ENCODE data around the gene CALD1.

Gene CALD1

DNA sequence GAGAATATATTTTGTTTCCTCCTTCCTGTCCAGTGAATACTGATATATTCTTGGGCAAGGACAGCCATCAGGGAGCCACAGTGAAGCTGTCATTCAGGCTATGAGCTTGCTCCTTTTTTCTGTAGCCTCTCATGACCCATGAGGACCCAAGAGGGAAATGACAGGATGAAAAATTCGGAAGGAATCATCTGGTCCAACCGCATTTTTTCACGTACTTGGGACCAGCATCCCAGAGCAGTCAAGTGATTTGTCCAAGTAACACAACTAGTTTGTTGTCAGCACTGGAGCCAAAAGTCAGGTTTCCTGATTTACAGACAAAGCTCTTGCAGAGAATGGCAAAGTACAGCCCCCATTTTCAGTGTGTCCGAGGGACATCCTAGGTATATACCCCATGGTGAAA lies 159.7 kb downstream of the CALD1 start:
- no peaks in the 10 kb centered on the region for H3K9me3 ChIP-seq
- no peaks in the 10 kb centered on the region for H3K4me1 ChIP-seq (ENCODE audit: control insufficient read depth in 1 of 2, insufficient read depth in 1 of 2, low read depth in 1 of 2, low read length in 1 of 2)
- no peaks in the 10 kb centered on the region for H3K27me3 ChIP-seq
- H3K4me3 ChIP-seq (ENCODE audit: low read depth in 1 of 2, low read length in 1 of 2): no peak overlapping the region
- TF ChIP-seq, protein P1, sequence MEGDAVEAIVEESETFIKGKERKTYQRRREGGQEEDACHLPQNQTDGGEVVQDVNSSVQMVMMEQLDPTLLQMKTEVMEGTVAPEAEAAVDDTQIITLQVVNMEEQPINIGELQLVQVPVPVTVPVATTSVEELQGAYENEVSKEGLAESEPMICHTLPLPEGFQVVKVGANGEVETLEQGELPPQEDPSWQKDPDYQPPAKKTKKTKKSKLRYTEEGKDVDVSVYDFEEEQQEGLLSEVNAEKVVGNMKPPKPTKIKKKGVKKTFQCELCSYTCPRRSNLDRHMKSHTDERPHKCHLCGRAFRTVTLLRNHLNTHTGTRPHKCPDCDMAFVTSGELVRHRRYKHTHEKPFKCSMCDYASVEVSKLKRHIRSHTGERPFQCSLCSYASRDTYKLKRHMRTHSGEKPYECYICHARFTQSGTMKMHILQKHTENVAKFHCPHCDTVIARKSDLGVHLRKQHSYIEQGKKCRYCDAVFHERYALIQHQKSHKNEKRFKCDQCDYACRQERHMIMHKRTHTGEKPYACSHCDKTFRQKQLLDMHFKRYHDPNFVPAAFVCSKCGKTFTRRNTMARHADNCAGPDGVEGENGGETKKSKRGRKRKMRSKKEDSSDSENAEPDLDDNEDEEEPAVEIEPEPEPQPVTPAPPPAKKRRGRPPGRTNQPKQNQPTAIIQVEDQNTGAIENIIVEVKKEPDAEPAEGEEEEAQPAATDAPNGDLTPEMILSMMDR (IDR thresholded peaks at IDR 0.05): no peak
- no peaks in the 10 kb centered on the region for H3K36me3 ChIP-seq
- no peak overlapping the region for H3K27ac ChIP-seq

DNA sequence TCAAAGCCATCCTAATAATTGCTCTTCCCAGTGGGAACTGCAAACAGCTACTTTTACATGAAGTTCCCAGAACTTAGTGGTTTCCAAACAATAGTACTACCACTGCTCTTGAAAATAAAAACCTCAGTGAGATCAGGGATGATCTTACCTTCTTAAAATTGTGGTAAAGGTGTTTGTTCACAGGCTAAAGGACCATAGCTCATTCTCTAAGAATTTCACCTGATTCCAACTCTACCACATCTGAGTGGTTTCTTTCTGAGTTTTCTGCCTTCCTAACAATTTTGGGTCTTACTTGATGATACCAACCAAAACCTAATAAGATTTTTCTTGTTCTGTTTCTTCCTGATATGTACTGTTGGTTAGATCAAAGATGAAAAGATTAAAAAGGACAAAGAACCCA lies 161.3 kb downstream of the CALD1 start:
- no peak overlapping the region for H3K4me3 ChIP-seq (ENCODE audit: low read depth in 1 of 2, low read length in 1 of 2)
- H3K36me3 ChIP-seq: no peaks in the 10 kb centered on the region
- no peaks in the 10 kb centered on the region for H3K4me1 ChIP-seq (ENCODE audit: control insufficient read depth in 1 of 2, insufficient read depth in 1 of 2, low read depth in 1 of 2, low read length in 1 of 2)
- TF ChIP-seq, protein P1 (IDR thresholded peaks at IDR 0.05): no peak
- no peaks in the 10 kb centered on the region for H3K9me3 ChIP-seq
- no peak overlapping the region for H3K27ac ChIP-seq
- H3K27me3 ChIP-seq: no peaks in the 10 kb centered on the region

DNA sequence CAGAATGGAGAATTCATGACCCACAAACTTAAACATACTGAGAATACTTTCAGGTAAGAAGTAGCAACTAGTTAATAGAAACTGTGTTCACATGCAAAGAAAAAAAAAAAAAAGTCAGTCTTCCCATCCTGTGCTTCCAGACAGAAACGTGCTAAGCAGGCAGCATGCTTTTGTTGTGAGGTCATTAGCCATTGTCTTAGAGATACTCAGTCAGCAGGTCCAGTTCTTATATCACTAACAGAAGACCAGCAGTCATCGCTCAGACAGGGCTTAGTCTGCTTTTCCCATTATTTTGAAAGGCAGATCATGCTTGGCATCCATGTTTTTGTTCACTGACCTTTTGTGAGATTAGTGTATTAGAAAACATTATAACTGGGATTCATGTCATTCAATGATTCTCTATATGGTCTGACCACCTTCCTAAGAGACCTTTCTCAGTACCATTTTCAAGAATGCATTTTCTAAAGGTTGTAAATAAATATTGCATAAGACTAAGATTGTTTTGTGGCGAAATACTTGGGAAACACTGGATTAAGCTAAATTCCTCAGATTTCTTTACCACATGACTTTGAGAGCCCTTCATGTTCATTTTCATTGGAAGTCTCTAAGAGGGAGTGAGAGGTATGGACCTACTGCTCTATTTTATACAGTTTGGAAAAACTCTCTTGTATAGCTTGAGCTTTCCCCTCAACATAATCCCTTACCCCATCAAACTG lies 161.9 kb downstream of the CALD1 start:
- Histone ChIP-seq H3K27me3 (no peaks in the 10 kb centered on the region), H3K9me3 (no peaks in the 10 kb centered on the region), H3K4me1 (ENCODE audit: control insufficient read depth in 1 of 2, insufficient read depth in 1 of 2, low read depth in 1 of 2, low read length in 1 of 2) (no peaks in the 10 kb centered on the region), H3K36me3 (no peaks in the 10 kb centered on the region), H3K4me3 (ENCODE audit: low read depth in 1 of 2, low read length in 1 of 2) (no peak overlapping the region), H3K27ac (no peak overlapping the region)
- TF ChIP-seq, protein P1 (IDR thresholded peaks at IDR 0.05): no peak

DNA sequence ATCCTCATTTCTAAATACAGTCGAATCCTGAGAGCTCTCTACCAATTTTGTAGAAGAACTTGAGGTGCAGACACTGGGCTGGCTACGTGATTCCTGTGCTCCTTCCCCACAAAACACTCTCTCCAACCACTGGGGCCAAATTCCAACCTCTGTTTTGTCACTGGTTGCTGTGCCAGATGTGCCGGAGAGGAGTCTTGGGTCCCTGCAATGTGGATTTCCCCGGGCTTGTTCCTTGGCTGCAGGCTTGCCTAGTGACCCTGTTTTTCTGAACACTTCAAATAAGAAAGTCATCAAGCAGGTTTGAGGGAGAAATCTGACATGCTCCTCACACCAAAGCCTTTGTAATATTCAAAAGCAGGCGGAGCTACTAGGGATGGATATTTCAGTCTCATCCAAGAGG lies 162.5 kb downstream of the CALD1 start:
- H3K36me3 ChIP-seq: no peaks in the 10 kb centered on the region
- H3K27ac ChIP-seq: no peak overlapping the region
- no peaks in the 10 kb centered on the region for H3K9me3 ChIP-seq

DNA sequence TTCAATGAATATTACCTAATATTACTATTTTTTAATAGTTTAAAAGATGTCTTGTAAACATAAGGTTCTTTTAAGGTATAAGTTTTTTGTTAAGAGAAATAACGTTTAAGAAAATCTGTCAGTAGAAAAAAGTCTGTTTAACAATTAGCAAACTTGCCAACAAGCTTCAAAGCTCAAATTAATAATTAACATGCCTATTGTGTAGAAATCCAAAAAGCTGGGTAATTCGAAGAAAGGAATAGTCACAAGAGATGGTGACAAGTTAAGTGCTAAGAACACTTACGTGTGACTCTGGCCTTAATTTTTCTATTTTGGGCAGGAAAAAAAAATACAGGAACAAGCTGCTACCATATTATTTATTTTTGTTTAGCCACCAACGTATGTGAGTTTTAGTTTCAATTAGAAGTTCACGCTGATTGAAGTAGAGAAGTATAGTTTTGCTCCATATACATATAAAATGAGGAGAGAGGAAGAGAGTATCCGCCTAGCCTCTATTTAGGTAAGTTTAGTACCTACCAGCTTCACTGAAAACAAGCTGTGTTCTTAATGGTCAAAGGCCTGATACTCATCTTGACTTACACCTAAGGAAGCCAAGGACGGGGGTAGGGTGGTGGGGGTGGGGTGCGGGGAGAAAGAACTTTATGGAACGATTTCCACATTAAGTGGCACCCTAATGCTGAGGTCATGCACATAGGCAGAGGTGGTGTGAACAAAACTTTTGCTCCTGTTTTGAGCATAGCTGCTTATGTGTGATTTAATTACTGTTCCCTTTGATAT lies 163.4 kb downstream of the CALD1 start:
- TF ChIP-seq, protein P1 (IDR thresholded peaks at IDR 0.05): no peak
- H3K27me3 ChIP-seq: no peaks in the 10 kb centered on the region
- no peaks in the 10 kb centered on the region for H3K9me3 ChIP-seq
- no peak overlapping the region for H3K27ac ChIP-seq
- H3K4me3 ChIP-seq (ENCODE audit: low read depth in 1 of 2, low read length in 1 of 2): no peak overlapping the region
- no peaks in the 10 kb centered on the region for H3K36me3 ChIP-seq
- H3K4me1 ChIP-seq (ENCODE audit: control insufficient read depth in 1 of 2, insufficient read depth in 1 of 2, low read depth in 1 of 2, low read length in 1 of 2): no peaks in the 10 kb centered on the region

More for the DNA sequence above, 162.5 kb downstream of the CALD1 start:
- Histone ChIP-seq H3K4me1 (ENCODE audit: control insufficient read depth in 1 of 2, insufficient read depth in 1 of 2, low read depth in 1 of 2, low read length in 1 of 2) (no peaks in the 10 kb centered on the region), H3K27me3 (no peaks in the 10 kb centered on the region), H3K4me3 (ENCODE audit: low read depth in 1 of 2, low read length in 1 of 2) (no peak overlapping the region)
- TF ChIP-seq, protein P1 (IDR thresholded peaks at IDR 0.05): no peak

Data from neutrophil (primary cell).